GM19328 (cell line): ENCODE results near the gene QRFP.

Experiments
- ATAC-seq: cut with Tn5 transposase; IDR thresholded peaks from one replicate; pipeline ENCODE4 v1.9.1; 2021; ENCODE audit warnings: mild to moderate bottlenecking, moderate library complexity; ENCODE audit not compliant: unreplicated experiment

The QRFP gene

GRCh38 chr9:130896233-130897014 is at the start of gene QRFP:
TSS of gene QRFP (minus strand) at chr9:130896812. CDS start at chr9:130893838, 2,974 bp downstream.
- no peak for ATAC-seq

- no peak for ATAC-seq
These were observed 48.6 kb upstream of the QRFP start for GRCh38 chr9:130945173-130945572.

- no peak for ATAC-seq
These were observed 48.0 kb upstream of the QRFP start for GRCh38 chr9:130944510-130945058.

- ATAC-seq, result no peak
These were observed 47.2 kb upstream of the QRFP start for GRCh38 chr9:130943777-130944176.

GRCh38 chr9:130943221-130943620 is 46.6 kb upstream of the QRFP start:
- ATAC-seq, result no peak

- no peak for ATAC-seq
These were observed 46.1 kb upstream of the QRFP start for GRCh38 chr9:130942679-130943078.

GRCh38 chr9:130942084-130942483 is 45.5 kb upstream of the QRFP start:
- no peak for ATAC-seq

GRCh38 chr9:130940693-130941576 is 44.3 kb upstream of the QRFP start:
- peak; percentile 58 for ATAC-seq

GRCh38 chr9:130940027-130940549 is 43.5 kb upstream of the QRFP start:
- no peak for ATAC-seq

- ATAC-seq, result no peak
These were observed 42.9 kb upstream of the QRFP start for GRCh38 chr9:130939405-130940026.

- ATAC-seq, result no peak
These were observed 42.2 kb upstream of the QRFP start, which contains the start of gene FIBCD1 for GRCh38 chr9:130938652-130939404. TSS of gene FIBCD1 (minus strand) at chr9:130939247. CDS start at chr9:130938607, 640 bp downstream.

- no peak for ATAC-seq
These were observed 41.6 kb upstream of the QRFP start for GRCh38 chr9:130938184-130938651.

- ATAC-seq, result no peak
These were observed 40.8 kb upstream of the QRFP start for GRCh38 chr9:130937146-130938076.

- ATAC-seq, result no peak
These were observed 39.9 kb upstream of the QRFP start for GRCh38 chr9:130936285-130937117.

- ATAC-seq, result no peak
These were observed 39.1 kb upstream of the QRFP start for GRCh38 chr9:130935648-130936271.

- ATAC-seq, result no peak
These were observed 38.4 kb upstream of the QRFP start for GRCh38 chr9:130934702-130935647.
